GM23338 (cell line): ENCODE data around the gene DHX58. TPM values are rescaled to one million over a fixed set of nuclear protein-coding genes. Genes with fewer than 3 reads are reported as not detected.
"Not testable (repeated sequence)": the region's sequence is repeated elsewhere in the genome, so short reads cannot be mapped to it uniquely, and the experiment has no call there.

Experiments
- ATAC-seq: fragments of 200-7000 bp; cut with Tn5 transposase; 3 replicates; pipeline ENCODE4 v1.9.1; 2020
- DNase-seq: peaks from one replicate; pipeline ENCODE4 v3.0.0-alpha.2; 2015; ENCODE audit warnings: low spot score
- H2AFZ ChIP-seq: fragments of 200-600 bp; sonication (generic); 2 replicates; pipeline ENCODE4 v1.8.0; 2016; ENCODE audit warnings: antibody characterized with exemption, mild to moderate bottlenecking, moderate library complexity
- H3F3A ChIP-seq: fragments of 200-600 bp; sonication (generic); replicated peaks from 2 replicates; pipeline ENCODE4 v1.8.0; 2017; ENCODE audit warnings: antibody characterized with exemption, mixed run types, low read depth
- H3K27ac ChIP-seq: fragments of 200-600 bp; sonication (generic); 2 replicates; pipeline ENCODE4 v1.6.1; 2016; ENCODE audit warnings: low read depth
- H3K27me3 ChIP-seq: fragments of 200-600 bp; sonication (generic); 2 replicates; pipeline ENCODE4 v1.8.0; 2016; ENCODE audit warnings: mild to moderate bottlenecking, mixed run types, moderate library complexity; ENCODE audit not compliant: insufficient read depth
- H3K36me3 ChIP-seq: fragments of 200-600 bp; sonication (generic); 2 replicates; pipeline ENCODE4 v1.8.0; 2016; ENCODE audit warnings: mild to moderate bottlenecking; ENCODE audit not compliant: insufficient read depth
- H3K4me1 ChIP-seq: fragments of 200-600 bp; sonication (generic); 2 replicates; pipeline ENCODE4 v1.8.0; 2016; ENCODE audit warnings: mild to moderate bottlenecking, moderate library complexity; ENCODE audit not compliant: insufficient read depth
- H3K4me2 ChIP-seq: fragments of 200-600 bp; sonication (generic); 2 replicates; pipeline ENCODE4 v1.7.1; 2017; ENCODE audit warnings: mixed run types
- H3K4me3 ChIP-seq: fragments of 200-600 bp; sonication (generic); 2 replicates; pipeline ENCODE4 v1.6.1; 2016; ENCODE audit warnings: mixed run types
- H3K79me2 ChIP-seq: fragments of 200-600 bp; sonication (generic); replicated peaks from 2 replicates; pipeline ENCODE4 v1.8.0; 2017; ENCODE audit warnings: mild to moderate bottlenecking; ENCODE audit not compliant: insufficient read depth
- H3K9me2 ChIP-seq: fragments of 200-600 bp; sonication (generic); 2 replicates; pipeline ENCODE4 v1.8.0; 2017; ENCODE audit not compliant: insufficient read depth
- H4K20me1 ChIP-seq: fragments of 200-600 bp; sonication (generic); replicated peaks from 2 replicates; pipeline ENCODE4 v1.8.0; 2017; ENCODE audit warnings: mild to moderate bottlenecking; ENCODE audit not compliant: insufficient read depth
- H3K27ac Mint-ChIP-seq: 2 replicates; pipeline ENCODE4 v1.8.0; 2020; ENCODE audit warnings: inconsistent platforms, mild to moderate bottlenecking, moderate library complexity, mixed read lengths
- H3K27me3 Mint-ChIP-seq: 3 replicates; pipeline ENCODE4 v1.8.0; 2022; ENCODE audit warnings: low read depth, mild to moderate bottlenecking, moderate library complexity, mixed read lengths, inconsistent platforms; ENCODE audit not compliant: insufficient read depth, poor library complexity
- H3K36me3 Mint-ChIP-seq: 3 replicates; pipeline ENCODE4 v1.8.0; 2021; ENCODE audit warnings: low read depth, mild to moderate bottlenecking, inconsistent platforms, moderate library complexity, mixed read lengths
- H3K4me1 Mint-ChIP-seq: 3 replicates; pipeline ENCODE4 v1.8.0; 2020; ENCODE audit warnings: mild to moderate bottlenecking, inconsistent platforms, mixed read lengths
- H3K4me3 Mint-ChIP-seq: 3 replicates; pipeline ENCODE4 v1.8.0; 2021; ENCODE audit warnings: moderate library complexity, mild to moderate bottlenecking, inconsistent platforms, mixed read lengths
- H3K9me3 Mint-ChIP-seq: 3 replicates; pipeline ENCODE4 v1.8.0; 2020; ENCODE audit warnings: moderate library complexity, mild to moderate bottlenecking, inconsistent platforms, mixed read lengths
- CREB1 ChIP-seq: fragments of 250-450 bp; sonication (Bioruptor Pico); IDR thresholded peaks from 2 replicates; pipeline ENCODE4 v1.5.0; 2020; ENCODE audit warnings: low read depth, mild to moderate bottlenecking, moderate library complexity
- EZH2phosphoT487 ChIP-seq: fragments of 200-600 bp; sonication (generic); IDR thresholded peaks from one replicate; pipeline ENCODE4 v1.8.1; 2018; ENCODE audit warnings: antibody characterized with exemption; ENCODE audit not compliant: unreplicated experiment
- JUNB ChIP-seq: IDR thresholded peaks from one replicate; pipeline ENCODE4 v1.6.1; 2016; ENCODE audit warnings: antibody characterized with exemption; ENCODE audit not compliant: unreplicated experiment
- NANOG ChIP-seq: IDR thresholded peaks from 2 replicates; pipeline ENCODE4 v1.6.1; 2016; ENCODE audit warnings: antibody characterized with exemption, borderline replicate concordance
- REST ChIP-seq: IDR thresholded peaks from one replicate; pipeline ENCODE4 v1.6.1; 2018; ENCODE audit warnings: antibody characterized with exemption; ENCODE audit not compliant: unreplicated experiment
- STAT1 ChIP-seq: IDR thresholded peaks from one replicate; pipeline ENCODE4 v1.6.1; 2016; ENCODE audit warnings: antibody characterized with exemption; ENCODE audit not compliant: unreplicated experiment
- ZNF114 ChIP-seq: fragments of 250-450 bp; sonication (Bioruptor Pico); IDR thresholded peaks from 2 replicates; pipeline ENCODE4 v1.5.0; 2020; ENCODE audit warnings: mild to moderate bottlenecking, moderate library complexity
- ZNF331 ChIP-seq: fragments of 250-450 bp; sonication (Bioruptor Pico); IDR thresholded peaks from 2 replicates; pipeline ENCODE4 v1.5.0; 2020; ENCODE audit warnings: low read depth, mild to moderate bottlenecking, moderate library complexity
- ZNF462 ChIP-seq: fragments of 250-450 bp; sonication (Bioruptor Pico); IDR thresholded peaks from 2 replicates; pipeline ENCODE4 v1.5.0; 2020; ENCODE audit warnings: mild to moderate bottlenecking, moderate library complexity
- polyA plus RNA-seq: library from polyadenylated mRNA; unstranded; fragments of >200 nt; fragmentation: Nextera tagmentation; extraction: Ambion mirVana; gene quantifications from 2 replicates; pipeline ENCODE4 v1.2.1, GENCODE V29; 2016
- total RNA-seq: library from RNA; depleted of rRNA; stranded (reverse); fragments of >200 nt; shearing (Covaris generic); gene quantifications from 2 replicates; pipeline ENCODE4 v1.2.3, GENCODE V29; 2014

DHX58 gene
- total and polyA plus RNA-seq, 2 experiments from 2014 or later, result 4.1 to 6.6 TPM

GRCh38 chr17:42141382-42141781 is 28.9 kb upstream of the DHX58 start (continued):
- TF ChIP-seq ZNF462 (CRISPR knock-in tag) (no peak), ZNF114 (CRISPR knock-in tag) (no peak)

GRCh38 chr17:42140690-42141089 is 28.2 kb upstream of the DHX58 start:
- H3K4me1 Mint-ChIP-seq, H2AFZ ChIP-seq, H3K27me3 Mint-ChIP-seq, H3K27ac ChIP-seq, DNase-seq, ATAC-seq, H3K4me3 Mint-ChIP-seq, H3K9me2 ChIP-seq, H3K27me3 ChIP-seq, H3K27ac Mint-ChIP-seq, H3K4me1 ChIP-seq, H3K36me3 ChIP-seq, H3K36me3 Mint-ChIP-seq, H3K4me2 ChIP-seq, H3K9me3 Mint-ChIP-seq, H3F3A ChIP-seq, H3K4me3 ChIP-seq: not testable (repeated sequence)
- peaks cover 87% of the 10 kb centered on the region for H3K79me2 ChIP-seq
- H4K20me1 ChIP-seq, result peaks cover 20% of the 10 kb centered on the region

- peaks cover 14% of the 10 kb centered on the region for H3K4me1 Mint-ChIP-seq
- H3K27me3 Mint-ChIP-seq, result peaks cover 3% of the 10 kb centered on the region
- Histone ChIP-seq H3K9me2 (no peaks in the 10 kb centered on the region), H2AFZ (no peak overlapping the region), H3K4me3 (no peak overlapping the region), H3K36me3 (no peaks in the 10 kb centered on the region), H3F3A (0 out of 2 replicates have a peak, but pooled peaks cover 4% of the 10 kb centered on the region), H3K27ac (0 out of 2 replicates have a peak overlapping the region, but pooled peaks have one; percentile 55), H3K4me2 (no peak overlapping the region), H3K79me2 (peaks cover 87% of the 10 kb centered on the region), H4K20me1 (peaks cover 27% of the 10 kb centered on the region; the same call in 1 of the 2 replicates), H3K4me1 (peaks cover 7% of the 10 kb centered on the region), H3K27me3 (no peaks in the 10 kb centered on the region)
- H3K27ac Mint-ChIP-seq, result no peak overlapping the region
- ATAC-seq, result peak; percentile 58
- H3K36me3 Mint-ChIP-seq, result peaks cover 5% of the 10 kb centered on the region
- H3K9me3 Mint-ChIP-seq, result no peaks in the 10 kb centered on the region
- no peak overlapping the region for H3K4me3 Mint-ChIP-seq
- DNase-seq, result no peak
- TF ChIP-seq STAT1 (no peak), CREB1 (no peak), ZNF331 (CRISPR knock-in tag) (no peak), JUNB (no peak), EZH2phosphoT487 (no peak), NANOG (no peak), REST (no peak)
These were observed 26.4 kb upstream of the DHX58 start for GRCh38 chr17:42138749-42139492.
